OCI-LY3 (cell line): ENCODE data around the gene VPS4B.

Experiments used
- EZH2phosphoT487 ChIP-seq: fragments of 200-600 bp; shearing (Covaris generic); IDR thresholded peaks from 2 replicates; pipeline ENCODE4 v1.6.1; 2018; ENCODE audit warnings: antibody characterized with exemption, mixed run types, low read depth
- TF ChIP-seq, protein P1 (sequence below): fragments of 200-600, 300-600 bp; sonication (generic); IDR thresholded peaks from 2 replicates; pipeline ENCODE4 v1.5.1; 2014; ENCODE audit warnings: antibody characterized with exemption, low read length, low read depth

DNA sequence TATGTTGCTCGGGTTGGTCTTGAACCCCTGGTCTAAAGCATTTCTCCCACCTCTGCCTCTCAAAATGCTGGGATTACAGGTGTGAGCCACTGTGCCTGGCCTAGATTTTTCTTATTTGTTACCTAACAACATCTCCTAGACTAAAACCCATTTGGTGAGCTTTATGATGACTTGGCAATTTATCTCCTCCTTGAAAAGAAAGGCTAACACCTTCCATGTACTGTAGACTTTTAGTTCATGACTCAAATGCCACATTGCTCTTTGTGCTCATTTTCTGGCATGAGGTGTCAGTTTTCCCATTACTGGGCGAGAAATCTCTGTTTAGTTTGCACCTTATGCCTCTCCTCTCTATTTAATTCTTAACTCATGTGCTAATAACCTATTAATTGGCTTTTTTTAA, 42.2 kb upstream of the VPS4B start:
- TF ChIP-seq, protein P1, sequence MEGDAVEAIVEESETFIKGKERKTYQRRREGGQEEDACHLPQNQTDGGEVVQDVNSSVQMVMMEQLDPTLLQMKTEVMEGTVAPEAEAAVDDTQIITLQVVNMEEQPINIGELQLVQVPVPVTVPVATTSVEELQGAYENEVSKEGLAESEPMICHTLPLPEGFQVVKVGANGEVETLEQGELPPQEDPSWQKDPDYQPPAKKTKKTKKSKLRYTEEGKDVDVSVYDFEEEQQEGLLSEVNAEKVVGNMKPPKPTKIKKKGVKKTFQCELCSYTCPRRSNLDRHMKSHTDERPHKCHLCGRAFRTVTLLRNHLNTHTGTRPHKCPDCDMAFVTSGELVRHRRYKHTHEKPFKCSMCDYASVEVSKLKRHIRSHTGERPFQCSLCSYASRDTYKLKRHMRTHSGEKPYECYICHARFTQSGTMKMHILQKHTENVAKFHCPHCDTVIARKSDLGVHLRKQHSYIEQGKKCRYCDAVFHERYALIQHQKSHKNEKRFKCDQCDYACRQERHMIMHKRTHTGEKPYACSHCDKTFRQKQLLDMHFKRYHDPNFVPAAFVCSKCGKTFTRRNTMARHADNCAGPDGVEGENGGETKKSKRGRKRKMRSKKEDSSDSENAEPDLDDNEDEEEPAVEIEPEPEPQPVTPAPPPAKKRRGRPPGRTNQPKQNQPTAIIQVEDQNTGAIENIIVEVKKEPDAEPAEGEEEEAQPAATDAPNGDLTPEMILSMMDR: no peak
- no peak for TF ChIP-seq EZH2phosphoT487
